ENCODE data around the gene FRMPD2.

- TF ChIP-seq CTCF (IDR thresholded peaks at IDR 0.05), result no peak
- no peak for TF ChIP-seq SMC3 (IDR thresholded peaks at IDR 0.05)
- no peak for TF ChIP-seq MAZ (IDR thresholded peaks at IDR 0.05; ENCODE audit: borderline replicate concordance, low read depth, low read length)
- TF ChIP-seq REST (IDR thresholded peaks at IDR 0.05), result no peak
- no peak for TF ChIP-seq ELK1 (IDR thresholded peaks at IDR 0.05; ENCODE audit: low read depth, low read length)
- no peak for TF ChIP-seq JUN (IDR thresholded peaks at IDR 0.05)
- no peak for TF ChIP-seq POLR2A (IDR thresholded peaks at IDR 0.05; ENCODE audit: low read length)
- TF ChIP-seq ZFP36 (IDR thresholded peaks at IDR 0.05; ENCODE audit: borderline replicate concordance, partially characterized antibody), result no peak
- no peak for TF ChIP-seq MAFK (IDR thresholded peaks at IDR 0.05; ENCODE audit: partially characterized antibody)
Observed at GRCh38 chr10:48184224-48184623, 90.3 kb downstream of the FRMPD2 start.

All from A549 (cell line).